Activated CD8-positive, alpha-beta memory T cell treated with anti-CD3 and anti-CD28 coated beads, Interleukin-2, amount 50 U/mL, for 24 hours (primary cell): ENCODE results near the gene TNFRSF4.

Experiments
- DNase-seq: peaks from one replicate; pipeline ENCODE4 v3.0.0-alpha.2; 2020; ENCODE audit errors: extremely low read depth

The TNFRSF4 gene

DNA sequence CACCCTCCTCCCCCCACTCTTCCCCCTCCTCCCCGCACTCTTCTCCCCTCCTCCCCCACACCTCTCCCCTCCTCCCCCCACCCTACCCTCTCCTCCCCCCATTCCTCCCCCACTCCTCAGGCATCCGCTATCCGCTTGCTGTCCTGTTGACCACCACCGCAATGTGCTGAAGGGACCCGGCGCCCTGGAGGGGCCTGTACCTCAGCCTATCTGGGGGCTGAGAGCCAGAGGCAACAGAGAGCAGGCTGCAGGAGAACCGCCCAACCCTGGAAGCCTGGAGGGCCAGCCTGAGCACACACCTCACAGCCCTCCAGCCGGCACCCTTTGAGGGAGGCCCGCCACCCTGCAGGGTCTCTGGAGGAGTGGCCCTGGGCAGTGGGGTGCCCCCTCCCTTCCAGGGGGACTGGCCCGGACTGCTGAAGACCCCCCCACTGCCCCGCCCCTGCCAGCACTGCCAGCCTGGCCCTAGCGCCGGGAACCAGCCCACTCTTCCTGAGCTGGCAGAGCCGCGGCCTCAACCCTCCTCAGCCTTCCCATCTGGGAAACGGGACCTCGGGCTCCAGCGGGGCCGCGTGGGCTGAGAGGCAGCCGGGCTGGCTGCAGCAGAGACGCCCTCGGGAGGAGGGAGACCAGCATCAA, 31.3 kb upstream of the TNFRSF4 start:
- no peak for DNase-seq

DNA sequence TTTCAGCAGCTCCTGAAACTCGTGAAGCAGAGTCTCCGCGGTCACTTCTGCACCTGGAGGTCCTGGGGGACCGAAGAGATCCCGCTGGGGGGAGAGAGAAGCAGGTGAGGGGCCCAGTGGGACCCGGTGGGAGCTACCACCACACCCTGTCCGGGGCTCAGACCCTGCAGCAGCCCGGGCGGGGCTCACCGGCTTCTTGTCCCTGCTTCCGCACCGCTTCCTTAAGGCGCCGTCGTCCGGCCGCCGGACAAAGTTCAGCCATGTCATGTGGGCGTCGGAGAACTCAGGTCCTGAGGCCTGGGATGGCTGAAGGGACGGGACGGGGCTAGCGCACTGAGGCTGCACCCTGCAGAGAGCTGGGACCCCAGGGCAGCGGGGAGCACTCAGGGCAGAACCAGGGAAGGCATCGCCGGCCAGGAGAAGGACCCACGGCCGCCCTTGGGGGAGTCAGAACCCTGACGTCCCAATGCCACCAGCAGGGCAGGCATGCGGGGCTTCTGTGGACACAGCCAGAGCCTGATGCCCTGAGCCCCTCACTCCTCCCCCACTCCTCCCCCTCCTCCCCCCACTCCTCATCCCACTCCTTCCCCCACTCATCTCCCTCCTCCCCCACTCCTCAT, 30.3 kb upstream of the TNFRSF4 start:
- DNase-seq: no peak

DNA sequence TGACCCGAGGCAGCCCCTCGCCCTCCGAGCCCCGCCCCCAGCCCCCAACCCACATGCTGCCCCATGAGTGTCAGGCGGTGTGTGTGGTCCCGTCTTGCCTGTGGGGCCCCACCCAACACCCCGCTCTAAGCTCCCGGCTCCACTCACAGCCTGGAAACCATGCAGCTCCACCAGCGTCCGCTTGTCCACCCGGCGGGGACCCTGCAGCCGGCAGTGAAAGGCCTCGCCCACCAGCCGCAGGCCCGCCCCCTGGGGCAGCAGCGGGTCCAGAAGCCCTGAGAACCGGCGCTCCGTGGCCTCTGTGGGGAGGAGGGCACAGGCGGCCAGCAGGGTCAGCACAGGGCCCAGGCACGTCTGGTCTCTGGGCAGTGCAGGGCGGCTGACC, 29.8 kb upstream of the TNFRSF4 start:
- no peak for DNase-seq

DNA sequence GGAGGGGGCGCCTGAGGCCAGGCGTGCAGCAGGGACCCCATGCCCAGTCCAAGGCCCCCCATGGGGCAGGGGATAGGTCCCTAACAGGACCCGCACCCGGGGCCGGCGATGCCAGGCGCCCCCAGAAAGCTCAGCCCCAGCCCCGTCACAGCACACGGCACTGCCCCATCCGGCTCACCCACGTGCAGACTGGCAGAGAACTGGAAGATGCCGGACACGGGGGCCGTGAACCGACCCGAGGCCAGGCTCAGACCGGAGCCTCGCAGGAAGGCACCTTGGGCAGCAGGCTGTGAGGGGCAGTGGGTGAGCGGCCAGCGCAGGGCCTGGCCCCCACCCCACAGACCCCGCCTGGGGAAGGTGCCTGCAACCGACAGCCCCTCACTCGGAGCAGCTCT, 29.3 kb upstream of the TNFRSF4 start:
- DNase-seq: no peak

DNA sequence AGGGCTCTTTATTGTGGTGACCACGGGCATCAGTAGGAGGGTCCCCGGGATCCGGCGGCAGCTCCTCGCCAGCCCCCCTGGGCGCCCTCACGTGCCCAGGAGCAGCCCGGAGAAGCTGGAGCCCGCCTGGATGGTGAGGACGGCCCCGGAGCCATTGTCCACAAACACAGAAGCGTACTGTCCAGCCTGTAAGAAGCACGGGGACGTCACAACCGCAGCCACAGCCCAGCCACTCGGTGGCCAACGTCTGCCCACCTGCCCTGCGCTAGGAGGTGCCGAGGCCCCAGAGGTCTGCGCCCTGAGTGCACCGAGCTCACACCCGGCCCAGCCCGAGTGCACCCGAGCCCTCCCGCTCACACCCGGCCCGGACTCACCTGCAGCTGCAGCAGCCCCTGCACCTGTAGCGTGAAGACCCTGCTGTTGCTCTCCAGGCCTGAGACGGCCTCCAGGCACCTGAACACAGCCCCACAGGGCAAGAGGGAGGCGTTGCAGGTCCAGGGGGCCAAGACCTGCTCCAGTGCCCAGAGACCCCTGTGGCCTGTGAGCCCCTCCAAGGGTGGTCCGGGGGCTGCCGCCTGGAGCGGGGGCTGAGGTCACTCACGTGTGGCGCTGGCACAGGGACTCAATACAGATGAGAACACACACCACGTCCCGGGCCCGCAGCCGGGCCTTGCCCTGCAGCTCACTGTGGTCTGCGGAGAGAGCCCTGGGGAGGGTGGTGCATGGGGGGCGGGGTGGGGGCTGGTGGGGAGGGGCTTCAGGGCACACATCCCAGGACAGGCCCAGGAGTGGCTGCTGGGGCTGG, 28.7 kb upstream of the TNFRSF4 start:
- DNase-seq: no peak

DNA sequence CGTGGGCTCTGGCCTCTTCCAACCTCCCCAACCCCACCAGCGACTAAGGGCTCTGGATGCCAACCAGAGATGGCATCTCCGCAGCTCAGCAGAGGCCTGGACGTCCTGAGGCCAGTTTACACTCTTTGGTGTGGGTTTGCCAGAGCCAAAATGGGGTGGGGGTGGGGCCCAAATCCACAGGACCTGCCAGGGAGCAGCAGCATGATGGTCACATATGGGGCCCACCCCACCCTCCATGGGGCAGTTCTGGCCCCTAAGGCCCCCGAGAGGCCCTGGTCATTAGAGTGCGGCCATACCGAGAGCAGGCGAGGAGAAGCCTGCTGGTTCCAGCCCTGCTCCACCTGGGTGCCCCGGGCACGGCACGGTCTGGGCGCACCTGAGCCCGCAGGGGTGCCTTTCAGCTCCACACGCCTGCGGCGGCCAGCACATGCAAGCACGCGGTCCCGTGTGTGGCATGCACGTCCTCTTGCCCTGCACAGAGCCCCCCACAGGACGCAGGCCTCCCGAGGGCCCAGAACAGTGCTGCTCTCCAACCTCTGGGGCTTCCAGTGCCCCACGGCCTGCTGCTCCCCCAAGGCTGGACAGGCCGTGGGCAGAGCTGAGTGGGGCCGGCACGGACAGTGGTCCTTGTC, 27.8 kb upstream of the TNFRSF4 start:
- DNase-seq: no peak

DNA sequence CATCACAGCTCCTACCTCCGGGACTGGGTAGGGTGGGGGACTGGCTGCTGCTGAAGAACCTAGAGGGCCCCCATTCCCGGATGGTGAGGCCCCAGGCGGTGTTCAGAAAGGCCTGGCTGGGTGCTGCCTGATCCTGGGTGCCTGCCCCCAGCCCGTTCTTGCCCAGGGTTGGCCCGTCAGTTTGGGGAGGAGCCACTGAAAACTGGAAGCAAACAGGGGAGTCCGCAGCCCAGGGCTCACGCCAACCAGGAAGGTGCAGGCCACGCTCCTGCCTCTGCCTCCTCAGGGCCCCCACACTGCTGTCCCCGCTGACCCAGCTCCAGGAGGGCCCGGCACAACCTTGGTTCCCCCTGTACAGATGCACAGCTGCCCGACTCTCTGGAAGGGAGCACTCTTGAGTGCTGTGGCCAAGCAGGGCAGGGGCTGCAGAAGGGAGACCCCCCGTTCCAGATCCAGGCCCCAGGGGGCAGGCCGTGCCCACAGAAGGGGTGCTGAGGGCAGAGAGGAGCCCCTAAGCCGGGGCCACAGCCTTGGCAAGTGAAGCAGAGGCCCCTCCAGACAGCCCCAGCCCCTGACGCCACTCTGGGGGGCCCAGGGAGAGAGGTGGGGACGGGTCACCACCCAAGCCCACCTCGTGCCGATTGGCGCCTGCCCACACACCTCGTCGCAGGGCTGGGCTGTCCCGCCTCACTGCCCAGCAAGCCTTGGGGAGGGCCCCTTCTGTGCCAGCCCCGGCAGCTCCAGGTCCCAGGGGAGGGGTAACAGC, 27.1 kb upstream of the TNFRSF4 start:
- no peak for DNase-seq

DNA sequence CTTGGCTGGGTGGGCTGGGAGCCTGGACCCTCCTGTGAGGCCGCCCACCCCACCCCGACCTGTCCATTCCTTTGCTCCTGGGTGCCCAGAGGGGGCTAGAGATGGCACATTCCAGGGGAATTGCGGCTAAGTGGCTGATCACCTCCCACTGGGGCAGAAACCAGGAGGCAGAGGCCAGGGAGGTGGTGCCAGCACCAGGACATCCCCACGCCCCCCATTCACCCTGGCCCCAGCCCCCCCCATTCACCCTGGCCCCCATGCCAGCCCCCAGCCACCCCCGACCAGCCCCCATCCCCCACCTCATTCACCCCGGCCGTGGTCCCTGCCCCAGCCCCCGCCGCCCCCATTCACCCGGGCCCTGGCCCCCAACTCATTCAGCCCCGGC, 26.4 kb upstream of the TNFRSF4 start:
- DNase-seq: no peak

DNA sequence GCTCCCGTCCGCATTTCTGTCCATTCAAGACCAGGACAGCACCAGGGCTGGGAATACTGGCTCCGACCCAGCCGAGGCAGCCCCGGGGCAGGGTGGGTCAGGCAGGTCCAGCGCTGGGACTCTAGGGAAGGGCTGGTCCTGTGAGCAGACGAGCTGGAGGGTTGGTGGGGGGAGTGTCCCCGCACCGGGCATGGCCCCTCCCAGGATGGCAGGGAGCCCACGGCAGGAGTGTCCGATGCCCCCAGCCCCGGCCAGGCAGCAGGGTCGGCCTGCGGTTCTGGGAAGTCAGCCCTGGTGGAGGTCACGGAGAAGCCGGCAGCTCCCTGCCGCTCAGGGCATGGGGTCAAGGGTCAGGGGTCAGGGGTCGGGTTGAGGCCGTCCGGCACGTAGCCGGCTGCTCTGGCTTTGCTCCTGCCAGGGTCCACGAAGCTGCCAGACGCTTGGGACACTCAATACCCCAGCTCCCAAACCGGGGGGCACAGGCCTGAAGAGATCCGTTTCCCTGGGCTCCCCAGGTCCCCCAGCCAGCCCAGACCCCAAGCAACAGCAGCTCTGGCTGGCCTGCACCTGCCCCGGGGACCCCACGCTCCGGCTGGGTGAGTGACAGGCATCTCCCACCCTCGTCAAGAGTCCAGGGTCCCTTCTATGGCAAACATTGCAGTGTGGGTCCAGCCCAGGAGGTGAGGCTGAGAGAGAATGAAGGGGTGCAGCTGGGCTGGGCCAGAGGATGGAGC, 25.8 kb upstream of the TNFRSF4 start:
- DNase-seq: no peak

DNA sequence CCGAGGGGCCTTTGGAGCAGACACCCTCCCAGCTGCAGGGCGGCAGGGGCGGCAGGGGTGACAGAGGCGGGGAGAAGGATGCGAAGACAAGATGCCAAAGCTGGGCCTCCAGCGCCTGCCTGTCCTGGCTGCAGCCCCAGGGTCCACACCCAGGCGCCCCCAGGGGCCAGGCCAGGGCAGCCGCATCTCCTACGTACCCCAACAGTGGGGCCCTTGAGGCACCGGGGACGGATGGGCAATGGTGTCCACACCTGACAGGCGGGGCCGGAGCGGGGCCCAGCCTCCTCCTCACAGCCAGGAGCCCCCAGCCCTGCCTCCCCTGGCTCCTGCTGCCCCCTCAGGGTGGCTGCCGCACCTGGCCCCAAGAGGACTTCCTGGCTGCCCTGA, 25.3 kb upstream of the TNFRSF4 start:
- DNase-seq: no peak

DNA sequence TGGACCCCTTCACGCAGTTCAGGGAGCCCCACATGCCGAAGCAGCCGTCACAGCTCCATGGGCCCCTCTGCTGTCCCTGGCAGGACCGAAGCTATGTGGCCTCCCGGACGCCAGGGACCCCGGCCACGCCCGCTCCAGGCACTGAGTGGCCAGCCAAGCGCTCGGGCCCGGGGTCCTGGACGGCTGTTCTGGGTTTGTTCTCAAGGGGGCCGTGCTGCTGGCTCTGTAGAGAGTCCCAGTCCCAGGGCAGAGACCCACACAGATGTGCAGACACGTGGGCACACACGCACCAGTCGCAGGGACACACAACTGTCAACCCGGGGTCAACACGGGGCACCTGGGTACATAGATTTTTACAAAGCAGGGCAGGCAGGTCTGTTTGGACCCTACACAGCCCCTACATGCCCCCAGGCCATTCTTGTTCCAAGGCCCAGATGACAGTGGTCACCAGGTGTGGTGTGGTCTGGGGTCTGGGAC, 24.8 kb upstream of the TNFRSF4 start:
- DNase-seq: no peak

DNA sequence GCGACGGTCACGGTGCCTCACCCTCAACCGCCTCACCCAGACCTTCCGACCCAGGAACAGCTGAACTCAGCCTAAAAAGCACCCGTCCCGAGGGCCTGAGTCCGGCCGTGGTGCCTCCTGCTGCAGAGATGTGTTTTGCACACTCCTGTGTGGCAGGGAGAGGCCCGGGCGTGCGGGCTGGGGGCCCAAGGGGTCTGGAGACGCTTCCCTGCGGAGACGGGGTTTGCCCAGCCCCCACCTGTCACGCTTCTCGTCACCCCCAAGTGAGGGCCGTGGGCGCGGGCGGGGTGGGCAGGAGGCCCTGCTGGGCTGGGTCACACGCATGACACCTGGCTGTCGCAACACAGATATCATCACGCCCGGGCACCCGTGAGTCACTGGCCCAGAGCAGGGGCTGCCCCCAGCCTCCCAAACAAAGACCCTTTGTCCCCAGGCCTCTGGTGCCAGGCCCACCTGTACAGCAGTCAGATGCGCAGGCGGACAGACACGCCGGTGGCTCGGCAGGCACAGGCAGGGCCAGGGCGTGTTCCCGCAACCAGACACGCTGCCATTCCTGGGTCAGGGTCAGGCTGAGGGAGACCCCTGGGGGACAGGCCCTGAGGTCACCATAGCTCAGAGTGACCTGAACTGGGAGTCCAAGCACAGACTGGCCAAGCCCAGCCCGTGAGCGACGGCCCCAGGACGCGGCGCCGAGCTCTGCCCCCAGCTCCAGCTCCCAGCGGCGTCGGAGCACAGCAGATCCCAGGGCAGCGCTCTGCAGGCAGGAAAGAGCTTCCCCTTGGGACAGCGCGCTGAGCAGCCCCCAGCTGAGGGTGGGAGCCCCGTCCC, 24.1 kb upstream of the TNFRSF4 start:
- no peak for DNase-seq

DNA sequence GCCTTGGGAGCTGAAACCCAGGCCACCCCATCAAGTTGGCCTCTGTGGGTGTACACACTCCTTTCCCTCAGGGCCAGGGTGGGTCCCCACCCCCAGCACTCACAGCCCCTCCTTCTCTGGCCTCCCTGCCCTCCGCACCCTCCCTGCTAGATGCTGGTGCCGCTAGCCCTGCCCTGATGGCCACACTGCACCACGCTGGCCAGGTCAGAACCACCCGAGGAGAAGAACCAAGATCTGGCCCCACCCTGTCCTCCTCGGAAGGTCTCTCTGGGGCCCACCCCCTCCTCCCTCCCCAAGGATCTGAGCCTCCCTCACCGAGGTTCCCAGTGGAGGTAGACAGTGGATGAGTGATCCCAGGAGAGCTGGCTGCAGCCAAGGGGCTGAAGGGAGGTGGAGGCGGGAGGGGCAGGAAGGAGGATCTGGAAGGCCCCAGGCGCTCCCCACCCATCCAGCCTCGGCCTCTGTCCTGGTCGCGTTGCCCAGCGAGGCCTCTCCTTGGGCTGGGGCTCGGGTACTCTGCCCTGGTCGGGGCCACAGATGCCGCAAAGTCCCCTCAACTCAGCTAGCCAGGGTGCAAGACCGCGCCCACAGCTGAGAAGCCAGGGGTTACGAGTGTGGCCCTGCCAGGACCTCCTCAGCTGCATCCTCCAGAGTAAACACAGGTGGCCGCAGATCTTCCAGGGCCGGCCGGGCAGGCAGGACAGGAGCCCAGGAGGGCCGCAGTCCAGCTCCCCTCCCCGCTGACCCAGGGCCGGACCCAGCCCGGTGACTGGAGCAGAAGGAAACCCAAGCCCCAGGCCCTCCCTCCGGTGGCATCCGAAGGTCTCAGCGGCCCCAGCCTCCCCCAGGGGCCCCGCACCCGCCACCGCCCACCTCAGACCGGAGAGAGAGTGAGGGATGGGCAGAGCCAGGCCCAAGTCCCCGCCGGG, 23.3 kb upstream of the TNFRSF4 start:
- DNase-seq: no peak

DNA sequence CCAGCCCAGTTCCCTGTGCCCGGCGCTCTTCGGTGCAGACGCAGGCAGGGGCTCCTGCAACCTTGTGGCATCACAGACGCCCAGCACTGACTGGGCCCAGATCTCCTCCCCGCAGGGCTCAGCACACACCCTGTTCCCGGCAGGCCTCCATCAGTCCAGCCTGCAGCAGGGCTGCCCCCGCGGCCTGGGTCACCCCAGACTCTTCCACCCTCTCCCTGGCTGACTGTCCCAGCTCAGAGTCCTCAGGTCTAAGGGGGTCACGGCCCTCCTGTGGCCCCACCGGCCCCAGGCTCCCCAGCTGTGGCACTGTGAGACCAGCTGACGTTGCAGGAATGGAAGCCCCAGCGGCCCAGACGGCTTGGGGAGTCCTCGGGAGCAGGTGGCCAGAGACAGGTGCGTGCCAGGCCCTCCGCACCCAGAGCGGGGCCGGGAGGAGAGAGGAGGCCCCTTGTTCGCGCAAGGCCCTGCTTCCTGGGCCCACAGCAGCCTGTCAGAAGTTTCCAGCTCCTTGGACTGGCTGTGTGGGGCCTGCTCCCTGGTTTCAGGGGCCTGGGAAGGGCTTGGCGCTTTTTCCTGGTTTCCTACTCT, 22.3 kb upstream of the TNFRSF4 start:
- DNase-seq: no peak

DNA sequence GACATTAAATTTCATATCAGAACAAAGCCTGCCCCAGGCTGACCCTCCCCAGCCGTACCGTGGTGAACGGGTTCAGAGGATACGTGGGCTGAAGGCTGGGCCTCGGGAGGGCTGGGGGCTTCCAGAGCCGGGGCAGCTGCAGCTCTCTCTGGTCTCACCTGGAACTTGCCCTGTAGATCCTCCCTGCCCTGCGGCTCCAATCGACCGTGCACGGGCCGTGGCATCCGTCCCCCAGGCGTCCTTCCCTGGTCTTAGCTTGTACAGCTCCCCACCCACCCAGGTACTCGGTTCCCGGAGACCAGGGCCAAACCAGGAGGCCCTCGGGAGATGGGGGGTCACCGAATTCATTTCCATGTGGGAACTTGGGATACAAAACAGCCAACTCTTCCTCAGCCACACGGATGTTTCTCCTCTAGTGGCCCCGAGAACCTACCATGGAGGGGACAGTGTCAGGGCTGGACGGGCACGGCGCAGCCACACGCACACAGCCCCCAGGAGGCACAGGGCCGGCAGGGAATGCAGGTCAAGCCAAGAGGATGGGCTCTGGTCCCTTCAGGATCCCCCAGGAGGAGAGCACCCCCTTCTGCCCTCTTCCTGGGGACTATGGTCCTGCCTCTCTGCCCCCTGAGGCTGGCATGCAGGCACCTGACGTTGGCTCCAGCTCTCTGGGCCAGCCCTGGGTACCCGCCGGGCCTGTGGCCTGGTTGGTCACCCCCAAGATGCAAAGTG, 21.2 kb upstream of the TNFRSF4 start:
- no peak for DNase-seq

DNA sequence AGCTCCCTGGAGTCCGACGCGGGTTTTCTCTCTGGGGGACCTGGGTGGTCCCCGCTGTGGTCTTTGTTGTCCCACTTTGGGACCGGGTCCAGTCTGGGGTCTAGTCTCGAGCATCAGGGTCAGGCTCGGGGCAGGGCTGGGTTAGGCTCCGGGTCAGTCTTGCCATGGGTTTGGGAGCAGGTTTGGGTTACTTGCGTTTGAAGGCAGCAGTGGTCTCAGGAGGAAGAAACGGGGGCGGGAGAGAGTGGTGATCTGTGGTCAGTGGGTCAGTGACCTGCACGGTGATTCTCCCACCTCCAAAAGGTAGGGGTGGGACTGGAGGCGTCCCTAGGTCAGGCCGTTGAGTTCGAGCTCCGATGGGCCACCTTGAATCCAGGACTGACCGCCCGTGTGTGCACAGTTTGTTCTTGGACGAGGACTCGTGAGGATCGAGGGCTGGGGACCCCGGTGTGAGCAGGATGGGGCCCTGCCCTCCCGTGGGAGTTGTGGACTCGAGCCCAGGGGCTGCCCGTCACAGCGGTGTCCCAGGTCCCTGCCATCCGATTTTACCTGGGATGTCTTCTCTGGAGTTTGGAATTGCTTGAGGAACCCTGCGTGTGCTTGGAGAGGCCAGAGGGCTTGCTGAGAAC, 20.3 kb upstream of the TNFRSF4 start:
- no peak for DNase-seq

DNA sequence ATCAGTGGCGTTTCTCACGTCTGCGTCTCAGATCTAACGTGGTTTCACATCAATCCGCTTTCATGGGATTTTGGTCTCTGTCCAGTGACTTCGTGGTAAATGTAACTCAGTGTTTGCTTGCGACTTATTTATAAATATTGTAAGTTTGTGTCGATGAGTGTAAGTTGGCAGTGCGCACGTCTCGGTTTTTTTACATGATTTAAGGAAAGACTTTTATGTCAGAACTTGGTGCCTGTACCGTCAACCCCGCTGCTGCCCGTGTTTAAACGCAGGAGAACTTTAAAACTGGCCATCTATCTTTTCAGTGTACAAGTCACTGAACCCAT, 19.6 kb upstream of the TNFRSF4 start:
- DNase-seq: no peak
